CD4-positive, CD25-positive, alpha-beta regulatory T cell (primary cell): ENCODE data around the gene INPP4B. TPM values are rescaled to one million over a fixed set of nuclear protein-coding genes. Genes with fewer than 3 reads are reported as not detected.

Source experiments
- ATAC-seq, 2 donors: fragments of 150-1000 bp; cut with Tn5 transposase; one replicate each; pipeline ENCODE4 v1.10.0; 2021; ENCODE audit warnings: low read depth in 2 of 2, moderate number of reproducible peaks in 2 of 2, moderate library complexity in 1 of 2
- DNase-seq, 3 donors: peaks; one replicate each; pipeline versions ENCODE4 v3.0.0 to v3.0.0-alpha.2; 2012 to 2022; ENCODE audit warnings: mixed read lengths in 1 of 3
- H3K27ac ChIP-seq: one replicate; pipeline ENCODE4 v1.7.0; 2013; ENCODE audit warnings: mild to moderate bottlenecking, low read length; ENCODE audit not compliant: insufficient read depth, poor library complexity, severe bottlenecking
- H3K27me3 ChIP-seq: one replicate; pipeline ENCODE4 v1.7.0; 2013; ENCODE audit warnings: low read length; ENCODE audit not compliant: control insufficient read depth, insufficient read depth
- H3K36me3 ChIP-seq: one replicate; pipeline ENCODE4 v1.7.0; 2013; ENCODE audit warnings: mild to moderate bottlenecking, low read length, moderate library complexity; ENCODE audit not compliant: control insufficient read depth, insufficient read depth
- H3K4me1 ChIP-seq: 2 replicates; pipeline ENCODE4 v1.7.0; 2013; ENCODE audit warnings: mild to moderate bottlenecking, low read length; ENCODE audit not compliant: insufficient read depth, control insufficient read depth, poor library complexity, severe bottlenecking
- H3K4me3 ChIP-seq: one replicate; pipeline ENCODE4 v1.7.0; 2013; ENCODE audit warnings: low read depth, mild to moderate bottlenecking, low read length, moderate library complexity
- H3K9me3 ChIP-seq, 2 experiments: 1 replicate in 1 of 2; 2 replicates in 1 of 2; pipeline ENCODE4 v1.7.0; 2013; ENCODE audit warnings: low read length in 2 of 2, mild to moderate bottlenecking in 1 of 2, moderate library complexity in 1 of 2; ENCODE audit not compliant: control insufficient read depth in 2 of 2
- H3K27ac Mint-ChIP-seq, 3 donors: one replicate each; pipeline ENCODE4 v1.8.0; 2020 to 2022; ENCODE audit warnings: mild to moderate bottlenecking in 3 of 3, mixed read lengths in 3 of 3, moderate library complexity in 2 of 3
- H3K27me3 Mint-ChIP-seq: one replicate; pipeline ENCODE4 v1.8.0; 2022; ENCODE audit warnings: mild to moderate bottlenecking, mixed read lengths
- H3K36me3 Mint-ChIP-seq: one replicate; pipeline ENCODE4 v1.8.0; 2020; ENCODE audit warnings: mixed read lengths
- H3K4me1 Mint-ChIP-seq, 4 donors: one replicate each; pipeline ENCODE4 v1.8.0; 2020 to 2022; ENCODE audit warnings: mixed read lengths in 4 of 4, mild to moderate bottlenecking in 1 of 4
- H3K4me3 Mint-ChIP-seq, 4 donors: one replicate each; pipeline ENCODE4 v1.8.0; 2020 to 2022; ENCODE audit warnings: mild to moderate bottlenecking in 4 of 4, mixed read lengths in 4 of 4, moderate library complexity in 3 of 4
- H3K9me3 Mint-ChIP-seq, 7 donors: one replicate each; pipeline ENCODE4 v1.8.0; 2020 to 2022; ENCODE audit warnings: mixed read lengths in 7 of 7, mild to moderate bottlenecking in 3 of 7, moderate library complexity in 2 of 7
- polyA plus RNA-seq, 4 donors: library from polyadenylated mRNA; unstranded; fragments of 300-500 nt; fragmentation: Illumina TruSeq; gene quantifications; one replicate each; pipeline ENCODE4 v1.2.3, GENCODE V29; 2021
- total RNA-seq: library from RNA; stranded (reverse); gene quantifications from one replicate; pipeline ENCODE4 v1.2.3, GENCODE V29; 2022

The INPP4B gene
- total and polyA plus RNA-seq, 5 donors from 2014 or later = 37.6 to 89.4 (median 44.6) TPM

DNA sequence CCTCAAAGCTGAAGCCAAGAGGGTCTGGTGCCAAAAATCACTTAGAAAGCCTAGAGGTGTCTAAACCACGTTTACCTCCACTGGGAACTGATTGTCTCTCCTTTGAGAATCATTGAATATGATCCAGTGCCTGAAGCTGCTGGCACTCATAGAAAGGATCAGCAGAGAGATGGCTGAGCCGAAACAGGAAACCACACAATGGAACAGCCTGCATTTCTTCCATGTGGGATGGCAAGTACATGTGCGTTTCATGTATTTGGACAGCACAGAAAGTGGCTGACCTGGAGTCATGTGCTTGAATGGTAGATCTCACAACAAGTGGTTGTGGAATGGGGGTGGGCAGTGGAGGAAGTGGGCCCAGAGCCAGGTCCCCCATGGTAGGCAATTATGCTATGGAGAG, 533.7 kb downstream of the INPP4B start:
- H3K36me3 ChIP-seq = peaks cover 34% of the 10 kb centered on the region
- no peak overlapping the region for H3K4me3 ChIP-seq
- H3K9me3 ChIP-seq = no peaks in the 10 kb centered on the region
- H3K4me3 Mint-ChIP-seq = no peak overlapping the region
- H3K4me1 Mint-ChIP-seq = peaks cover 6 to 62% (median 48%) of the 10 kb centered on the region in 4 donors
- H3K4me1 ChIP-seq = peaks cover 20% of the 10 kb centered on the region
- no peak for ATAC-seq
- H3K27me3 Mint-ChIP-seq = no peaks in the 10 kb centered on the region
- no peak for DNase-seq
- no peak overlapping the region for H3K27ac Mint-ChIP-seq
- no peak overlapping the region for H3K27ac ChIP-seq
- no peaks in the 10 kb centered on the region for H3K27me3 ChIP-seq
- H3K9me3 Mint-ChIP-seq = no peaks in the 10 kb centered on the region
- peaks cover 53% of the 10 kb centered on the region for H3K36me3 Mint-ChIP-seq

GRCh38 chr4:142311916-142312315, 534.2 kb downstream of the INPP4B start:
- Histone ChIP-seq H3K36me3 (peaks cover 36% of the 10 kb centered on the region), H3K27me3 (no peaks in the 10 kb centered on the region), H3K4me1 (peaks cover 15% of the 10 kb centered on the region), H3K4me3 (no peak overlapping the region), H3K27ac (no peak overlapping the region), H3K9me3 (no peaks in the 10 kb centered on the region)
- DNase-seq (no peak), ATAC-seq (no peak)
- Mint-ChIP-seq H3K36me3 (peaks cover 54% of the 10 kb centered on the region), H3K27ac (no peak overlapping the region), H3K4me3 (no peak overlapping the region), H3K9me3 (no peaks in the 10 kb centered on the region), H3K4me1 (peaks cover 10 to 61% (median 46%) of the 10 kb centered on the region in 4 donors), H3K27me3 (no peaks in the 10 kb centered on the region)

DNA sequence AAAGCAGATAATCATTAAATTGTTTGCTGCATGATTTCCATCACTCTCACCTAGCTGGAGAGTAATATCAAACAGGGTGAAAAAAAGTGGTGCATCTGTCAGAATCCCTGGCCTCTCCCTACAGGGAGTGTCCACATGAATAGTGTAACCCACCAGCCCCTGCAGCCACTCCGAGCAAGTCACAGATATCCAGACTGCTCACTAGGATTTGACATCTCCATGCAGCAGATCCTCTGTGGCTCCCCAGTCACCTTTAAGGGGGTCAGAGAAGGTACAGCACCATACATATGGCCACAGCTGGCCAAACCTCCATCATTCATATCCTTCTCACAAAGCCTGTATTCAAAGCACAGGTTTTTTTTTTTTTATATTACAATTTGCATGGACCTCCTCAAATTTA, 536.3 kb downstream of the INPP4B start:
- H3K4me1 ChIP-seq = peaks cover 16% of the 10 kb centered on the region
- no peak overlapping the region for H3K4me3 ChIP-seq
- no peak overlapping the region for H3K4me3 Mint-ChIP-seq
- H3K27me3 Mint-ChIP-seq = no peaks in the 10 kb centered on the region
- no peak for DNase-seq
- no peak overlapping the region for H3K27ac ChIP-seq
- H3K27ac Mint-ChIP-seq = peak overlapping the region in 1 of 3 donors; percentile 27
- H3K36me3 Mint-ChIP-seq = peaks cover 65% of the 10 kb centered on the region
- H3K4me1 Mint-ChIP-seq = peaks cover 11 to 52% (median 37%) of the 10 kb centered on the region in 4 donors
- H3K9me3 Mint-ChIP-seq = no peaks in the 10 kb centered on the region
- H3K9me3 ChIP-seq = no peaks in the 10 kb centered on the region
- H3K36me3 ChIP-seq = peaks cover 43% of the 10 kb centered on the region
- no peak for ATAC-seq
- H3K27me3 ChIP-seq = no peaks in the 10 kb centered on the region

- H3K27ac Mint-ChIP-seq = peak overlapping the region in 1 of 3 donors; percentile 46
- H3K36me3 Mint-ChIP-seq = peaks cover 58% of the 10 kb centered on the region
- no peaks in the 10 kb centered on the region for H3K27me3 ChIP-seq
- H3K27ac ChIP-seq = no peak overlapping the region
- H3K36me3 ChIP-seq = peaks cover 37% of the 10 kb centered on the region
- H3K4me3 Mint-ChIP-seq = no peak overlapping the region
- no peaks in the 10 kb centered on the region for H3K9me3 ChIP-seq
- no peaks in the 10 kb centered on the region for H3K9me3 Mint-ChIP-seq
- H3K4me1 Mint-ChIP-seq = peaks cover 8 to 40% (median 28%) of the 10 kb centered on the region in 4 donors
- no peak for DNase-seq
- no peak overlapping the region for H3K4me3 ChIP-seq
- no peak for ATAC-seq
- H3K4me1 ChIP-seq = peaks cover 4% of the 10 kb centered on the region
- no peaks in the 10 kb centered on the region for H3K27me3 Mint-ChIP-seq
These were observed 538.2 kb downstream of the INPP4B start for GRCh38 chr4:142307857-142308256.

DNA sequence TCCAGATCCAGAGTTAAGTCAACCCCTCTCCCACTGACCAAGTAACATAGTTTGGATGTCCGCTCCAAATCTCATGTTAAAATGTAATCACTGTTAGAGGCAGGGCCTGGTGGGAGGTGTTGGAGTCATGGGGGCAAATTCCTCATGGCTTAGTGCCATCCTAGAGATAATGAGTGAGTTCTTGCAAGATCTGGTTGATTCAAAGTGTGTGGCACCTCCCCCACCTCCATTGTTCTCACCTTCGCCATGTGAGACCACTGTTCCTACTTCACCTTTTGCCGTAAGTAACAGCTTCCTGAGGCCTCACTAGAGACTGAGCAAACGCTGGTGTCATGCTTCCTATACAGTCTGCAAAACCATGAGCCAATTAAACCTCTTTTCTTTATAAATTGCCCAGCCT, 548.8 kb downstream of the INPP4B start:
- Mint-ChIP-seq H3K4me3 (no peak overlapping the region), H3K4me1 (peaks cover 29 to 48% (median 36%) of the 10 kb centered on the region in 4 donors), H3K36me3 (peaks cover 59% of the 10 kb centered on the region), H3K9me3 (peaks cover 0 to 3% (median 0%) of the 10 kb centered on the region in 7 donors), H3K27ac (peak overlapping the region in 1 of 3 donors; percentile 39), H3K27me3 (no peaks in the 10 kb centered on the region)
- DNase-seq (no peak), ATAC-seq (no peak)
- no peaks in the 10 kb centered on the region for H3K4me1 ChIP-seq
- no peak overlapping the region for H3K27ac ChIP-seq
- no peaks in the 10 kb centered on the region for H3K27me3 ChIP-seq
- no peak overlapping the region for H3K4me3 ChIP-seq
- H3K36me3 ChIP-seq = peaks cover 31% of the 10 kb centered on the region
- no peaks in the 10 kb centered on the region for H3K9me3 ChIP-seq

GRCh38 chr4:142293536-142293935, 552.6 kb downstream of the INPP4B start:
- Mint-ChIP-seq H3K4me3 (no peak overlapping the region), H3K27ac (no peak overlapping the region)

GRCh38 chr4:142292231-142292630, 553.9 kb downstream of the INPP4B start:
- no peak for DNase-seq
- H3K36me3 ChIP-seq = peaks cover 6% of the 10 kb centered on the region
- H3K36me3 Mint-ChIP-seq = peaks cover 48% of the 10 kb centered on the region
- H3K27me3 ChIP-seq = no peaks in the 10 kb centered on the region
- H3K4me1 Mint-ChIP-seq = peaks cover 35 to 52% (median 42%) of the 10 kb centered on the region in 4 donors
- no peaks in the 10 kb centered on the region for H3K4me1 ChIP-seq
- no peak overlapping the region for H3K4me3 Mint-ChIP-seq
- peaks cover 0 to 9% (median 0%) of the 10 kb centered on the region in 7 donors for H3K9me3 Mint-ChIP-seq
- H3K27ac Mint-ChIP-seq = peak overlapping the region in 1 of 3 donors; percentile 26
- no peaks in the 10 kb centered on the region for H3K27me3 Mint-ChIP-seq
- peak overlapping the region; percentile 9 for H3K27ac ChIP-seq
- no peaks in the 10 kb centered on the region for H3K9me3 ChIP-seq
- H3K4me3 ChIP-seq = no peak overlapping the region
- no peak for ATAC-seq

More at GRCh38 chr4:142293536-142293935, 552.6 kb downstream of the INPP4B start:
- Mint-ChIP-seq H3K9me3 (peaks cover 0 to 9% (median 0%) of the 10 kb centered on the region in 7 donors), H3K4me1 (peaks cover 35 to 58% (median 41%) of the 10 kb centered on the region in 4 donors), H3K27me3 (no peaks in the 10 kb centered on the region), H3K36me3 (peaks cover 57% of the 10 kb centered on the region)
- DNase-seq (no peak), ATAC-seq (no peak)
- Histone ChIP-seq H3K4me3 (no peak overlapping the region), H3K36me3 (peaks cover 13% of the 10 kb centered on the region), H3K27me3 (no peaks in the 10 kb centered on the region), H3K9me3 (no peaks in the 10 kb centered on the region), H3K27ac (no peak overlapping the region), H3K4me1 (no peaks in the 10 kb centered on the region)

- Histone ChIP-seq H3K36me3 (peaks cover 5% of the 10 kb centered on the region), H3K27me3 (no peaks in the 10 kb centered on the region), H3K27ac (no peak overlapping the region), H3K4me3 (no peak overlapping the region), H3K9me3 (no peaks in the 10 kb centered on the region), H3K4me1 (no peaks in the 10 kb centered on the region)
- Mint-ChIP-seq H3K9me3 (peaks cover 0 to 9% (median 0%) of the 10 kb centered on the region in 7 donors), H3K4me3 (no peak overlapping the region), H3K36me3 (peaks cover 47% of the 10 kb centered on the region), H3K27ac (peak overlapping the region in 2 of 3 donors; percentile 17 to 39), H3K4me1 (peaks cover 31 to 55% (median 36%) of the 10 kb centered on the region in 4 donors), H3K27me3 (no peaks in the 10 kb centered on the region)
- DNase-seq = no peak
- ATAC-seq = no peak
These were observed 554.6 kb downstream of the INPP4B start for GRCh38 chr4:142291299-142292050.
